ENCODE measurements around the gene IFT20. TPM values are rescaled to one million over a fixed set of nuclear protein-coding genes. Genes with fewer than 3 reads are reported as not detected.

IFT20 gene
- total and polyA plus RNA-seq, 9 of the 15 experiments (the other 6 are each of a cell fraction or from before 2014, with no cell fraction given), result 11.2 to 38.6 (median 20.1) TPM

DNA sequence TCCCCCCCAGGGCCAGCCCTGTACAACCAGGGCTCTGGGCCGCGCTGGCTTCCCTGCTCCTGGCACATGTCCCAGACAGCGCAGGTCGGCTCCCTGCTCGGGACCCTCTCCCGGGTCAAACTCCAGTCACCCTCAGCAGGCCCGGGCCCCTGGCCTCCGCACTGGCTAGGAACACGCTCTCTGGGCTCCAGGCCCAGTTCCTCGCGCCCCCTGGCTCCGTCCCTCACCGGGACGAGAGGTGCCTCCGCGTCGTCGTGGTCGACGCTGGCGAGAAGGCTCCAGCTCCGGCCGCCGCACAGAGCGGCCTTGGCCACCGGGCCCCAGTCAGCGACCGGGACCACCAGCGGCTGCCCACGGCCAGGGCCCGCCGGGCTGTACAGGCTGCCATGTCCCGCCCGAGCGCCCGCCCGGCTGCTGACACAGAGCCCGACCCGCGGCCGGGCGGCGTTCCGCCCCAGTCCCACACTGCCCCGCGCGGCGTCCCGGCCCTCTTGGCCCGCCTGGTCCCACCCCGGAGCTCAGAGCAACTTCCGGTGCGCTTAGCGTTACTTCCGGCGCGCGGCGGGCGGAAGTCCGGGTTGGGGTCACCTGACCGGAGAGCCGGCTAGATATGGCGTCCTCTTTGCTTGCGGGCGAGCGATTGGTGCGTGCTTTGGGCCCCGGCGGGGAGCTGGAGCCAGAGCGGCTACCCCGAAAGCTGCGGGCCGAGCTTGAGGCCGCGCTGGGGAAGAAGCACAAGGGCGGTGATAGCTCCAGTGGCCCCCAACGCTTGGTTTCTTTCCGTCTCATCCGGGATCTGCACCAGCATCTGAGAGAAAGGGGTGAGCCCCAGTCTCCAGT, 22.0 kb upstream of the IFT20 start, which contains the start of gene POLDIP2 (continued):
- no peak for TF ChIP-seq RBM14 (IDR thresholded peaks at IDR 0.05; ENCODE audit: borderline replicate concordance, insufficient read depth, low read depth, low read length)
- TF ChIP-seq BRD9 (IDR thresholded peaks at IDR 0.05; ENCODE audit: low read depth, partially characterized antibody), result no peak
- 0 out of 2 replicates have a peak, but pooled peaks have one; percentile 48 for TF ChIP-seq FOXP1 (CRISPR knock-in tag; IDR thresholded peaks at IDR 0.05)
- TF ChIP-seq, protein P1, sequence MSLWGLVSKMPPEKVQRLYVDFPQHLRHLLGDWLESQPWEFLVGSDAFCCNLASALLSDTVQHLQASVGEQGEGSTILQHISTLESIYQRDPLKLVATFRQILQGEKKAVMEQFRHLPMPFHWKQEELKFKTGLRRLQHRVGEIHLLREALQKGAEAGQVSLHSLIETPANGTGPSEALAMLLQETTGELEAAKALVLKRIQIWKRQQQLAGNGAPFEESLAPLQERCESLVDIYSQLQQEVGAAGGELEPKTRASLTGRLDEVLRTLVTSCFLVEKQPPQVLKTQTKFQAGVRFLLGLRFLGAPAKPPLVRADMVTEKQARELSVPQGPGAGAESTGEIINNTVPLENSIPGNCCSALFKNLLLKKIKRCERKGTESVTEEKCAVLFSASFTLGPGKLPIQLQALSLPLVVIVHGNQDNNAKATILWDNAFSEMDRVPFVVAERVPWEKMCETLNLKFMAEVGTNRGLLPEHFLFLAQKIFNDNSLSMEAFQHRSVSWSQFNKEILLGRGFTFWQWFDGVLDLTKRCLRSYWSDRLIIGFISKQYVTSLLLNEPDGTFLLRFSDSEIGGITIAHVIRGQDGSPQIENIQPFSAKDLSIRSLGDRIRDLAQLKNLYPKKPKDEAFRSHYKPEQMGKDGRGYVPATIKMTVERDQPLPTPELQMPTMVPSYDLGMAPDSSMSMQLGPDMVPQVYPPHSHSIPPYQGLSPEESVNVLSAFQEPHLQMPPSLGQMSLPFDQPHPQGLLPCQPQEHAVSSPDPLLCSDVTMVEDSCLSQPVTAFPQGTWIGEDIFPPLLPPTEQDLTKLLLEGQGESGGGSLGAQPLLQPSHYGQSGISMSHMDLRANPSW (CRISPR knock-in tag; IDR thresholded peaks at IDR 0.05), result peak; percentile 32; the same call in 1 of the 2 replicates
- TF ChIP-seq, protein P2, sequence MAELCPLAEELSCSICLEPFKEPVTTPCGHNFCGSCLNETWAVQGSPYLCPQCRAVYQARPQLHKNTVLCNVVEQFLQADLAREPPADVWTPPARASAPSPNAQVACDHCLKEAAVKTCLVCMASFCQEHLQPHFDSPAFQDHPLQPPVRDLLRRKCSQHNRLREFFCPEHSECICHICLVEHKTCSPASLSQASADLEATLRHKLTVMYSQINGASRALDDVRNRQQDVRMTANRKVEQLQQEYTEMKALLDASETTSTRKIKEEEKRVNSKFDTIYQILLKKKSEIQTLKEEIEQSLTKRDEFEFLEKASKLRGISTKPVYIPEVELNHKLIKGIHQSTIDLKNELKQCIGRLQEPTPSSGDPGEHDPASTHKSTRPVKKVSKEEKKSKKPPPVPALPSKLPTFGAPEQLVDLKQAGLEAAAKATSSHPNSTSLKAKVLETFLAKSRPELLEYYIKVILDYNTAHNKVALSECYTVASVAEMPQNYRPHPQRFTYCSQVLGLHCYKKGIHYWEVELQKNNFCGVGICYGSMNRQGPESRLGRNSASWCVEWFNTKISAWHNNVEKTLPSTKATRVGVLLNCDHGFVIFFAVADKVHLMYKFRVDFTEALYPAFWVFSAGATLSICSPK (IDR thresholded peaks at IDR 0.05; ENCODE audit: borderline replicate concordance), result no peak
- 0 out of 2 replicates have a peak, but pooled peaks have one; percentile 30 for TF ChIP-seq PTBP1 (IDR thresholded peaks at IDR 0.05; ENCODE audit: low read depth, low read length)
- no peak for TF ChIP-seq CBX5 (IDR thresholded peaks at IDR 0.05; ENCODE audit: borderline replicate concordance, low read depth)
- peak in 1 of 2 experiments; percentile 23; a peak in 1 of 4 replicates for TF ChIP-seq TBL1XR1 (IDR thresholded peaks at IDR 0.05; ENCODE audit: low read length in 2 of 2)
- no peak for TF ChIP-seq RFX1 (IDR thresholded peaks at IDR 0.05)
- 0 out of 2 replicates have a peak, but pooled peaks have one; percentile 6 for TF ChIP-seq ZNF707 (CRISPR knock-in tag; conservative IDR thresholded peaks at IDR 0.05)
- peak; percentile 85 for TF ChIP-seq CCNT2 (IDR thresholded peaks at IDR 0.05; ENCODE audit: borderline replicate concordance, extremely low read depth, insufficient read length, low read depth, low read length)
- TF ChIP-seq, protein P3, sequence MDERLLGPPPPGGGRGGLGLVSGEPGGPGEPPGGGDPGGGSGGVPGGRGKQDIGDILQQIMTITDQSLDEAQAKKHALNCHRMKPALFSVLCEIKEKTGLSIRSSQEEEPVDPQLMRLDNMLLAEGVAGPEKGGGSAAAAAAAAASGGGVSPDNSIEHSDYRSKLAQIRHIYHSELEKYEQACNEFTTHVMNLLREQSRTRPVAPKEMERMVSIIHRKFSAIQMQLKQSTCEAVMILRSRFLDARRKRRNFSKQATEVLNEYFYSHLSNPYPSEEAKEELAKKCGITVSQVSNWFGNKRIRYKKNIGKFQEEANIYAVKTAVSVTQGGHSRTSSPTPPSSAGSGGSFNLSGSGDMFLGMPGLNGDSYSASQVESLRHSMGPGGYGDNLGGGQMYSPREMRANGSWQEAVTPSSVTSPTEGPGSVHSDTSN (CRISPR knock-in tag; IDR thresholded peaks at IDR 0.05; ENCODE audit: low read depth), result no peak
- TF ChIP-seq, protein P3 (tag; conservative IDR thresholded peaks at IDR 0.05; ENCODE audit: low read depth), result no peak
- TF ChIP-seq ZNF644 (tag; IDR thresholded peaks at IDR 0.05; ENCODE audit: low read depth), result 0 out of 2 replicates have a peak, but pooled peaks have one; percentile 59
- TF ChIP-seq ZKSCAN8 (CRISPR knock-in tag; IDR thresholded peaks at IDR 0.05), result no peak
- TF ChIP-seq SRSF1 (IDR thresholded peaks at IDR 0.05; ENCODE audit: low read depth, low read length), result no peak
- TF ChIP-seq SNRNP70 (optimal IDR thresholded peaks at IDR 0.05; ENCODE audit: low read depth, low read length), result no peak
- peak; percentile 17 to 50; a peak in 2 of 4 replicates for TF ChIP-seq SIX5 (IDR thresholded peaks at IDR 0.05; ENCODE audit: borderline replicate concordance in 1 of 2, insufficient read depth in 1 of 2, low read depth in 1 of 2, low read length in 2 of 2)
- TF ChIP-seq ZBTB7A (IDR thresholded peaks at IDR 0.05; ENCODE audit: borderline replicate concordance, control insufficient read depth, low read depth, low read length), result peak; percentile 69; the same call in 1 of the 2 replicates

All from K562 (cell line).